C4-2B (cell line): Measurements from ENCODE around the gene DENND1A.

ENCODE experiments used
- CTCF ChIP-seq: fragments of 450-650 bp; conservative IDR thresholded peaks from 2 replicates; pipeline ENCODE4 v1.5.1; 2017; ENCODE audit warnings: mild to moderate bottlenecking
- ZFX ChIP-seq: fragments of 450-650 bp; IDR thresholded peaks from 2 replicates; pipeline ENCODE4 v1.6.1; 2017

GRCh38 chr9:123680352-123680751 is 249.6 kb downstream of the DENND1A start:
- no peak for TF ChIP-seq CTCF
- TF ChIP-seq ZFX = no peak
